OCI-LY7 (cell line): ENCODE data around the gene UQCR10. TPM values are rescaled to one million over a fixed set of nuclear protein-coding genes. Genes with fewer than 3 reads are reported as not detected.

Experiments used
- BruUV-seq: library from RNA; stranded (reverse); fragments of 400-500 nt; replicated peaks from 2 replicates; lab custom pipeline; 2021; lab: Mats Ljungman, UMichigan
- CTCF ChIA-PET: fragments of 300-600 bp; sonication (Branson Sonifier 250); formaldehyde crosslinking; loops from one replicate; lab custom pipeline; 2022; ENCODE audit warnings: antibody characterized with exemption; ENCODE audit not compliant: unreplicated experiment; lab: Charles Lee
- POLR2A ChIA-PET: fragments of 300-600 bp; sonication (Branson Sonifier 250); formaldehyde crosslinking; loops from one replicate; lab custom pipeline; 2022; ENCODE audit warnings: antibody characterized with exemption; lab: Charles Lee
- DNase-seq: peaks from one replicate; pipeline ENCODE4 v3.0.0-alpha.2; 2015; ENCODE audit warnings: low spot score
- H2AFZ ChIP-seq: fragments of 200-600 bp; sonication (generic), shearing (Covaris generic); 2 replicates; pipeline ENCODE4 v1.6.1; 2014; ENCODE audit warnings: mild to moderate bottlenecking, antibody characterized with exemption, low read length, moderate library complexity
- H3K27ac ChIP-seq: fragments of 200-600 bp; sonication (generic); 2 replicates; pipeline ENCODE4 v1.5.1; 2014; ENCODE audit warnings: mixed run types, low read depth, mild to moderate bottlenecking, moderate library complexity, low read length, inconsistent platforms; ENCODE audit not compliant: poor library complexity, severe bottlenecking
- H3K36me3 ChIP-seq: fragments of 200-600 bp; sonication (generic); 2 replicates; pipeline ENCODE4 v1.6.1; 2014; ENCODE audit warnings: mild to moderate bottlenecking, antibody characterized with exemption, low read length, moderate library complexity, mixed read lengths; ENCODE audit not compliant: insufficient read depth
- H3K4me1 ChIP-seq: fragments of 200-600 bp; sonication (generic); 2 replicates; pipeline ENCODE4 v1.5.1; 2014; ENCODE audit warnings: mild to moderate bottlenecking, low read length; ENCODE audit not compliant: insufficient read depth, poor library complexity, severe bottlenecking
- H3K4me2 ChIP-seq: fragments of 200-600 bp; sonication (generic); 2 replicates; pipeline ENCODE4 v1.6.1; 2014; ENCODE audit warnings: mild to moderate bottlenecking, low read length
- H3K4me3 ChIP-seq: fragments of 200-600 bp; sonication (generic); 2 replicates; pipeline ENCODE4 v1.5.1; 2014; ENCODE audit warnings: mild to moderate bottlenecking, low read depth, low read length; ENCODE audit not compliant: poor library complexity, severe bottlenecking
- H3K79me2 ChIP-seq: fragments of 200-600 bp; sonication (generic); 2 replicates; pipeline ENCODE4 v1.6.1; 2016; ENCODE audit warnings: low read depth, mild to moderate bottlenecking, low read length, moderate library complexity, mixed read lengths; ENCODE audit not compliant: insufficient read depth
- H3K9me2 ChIP-seq: fragments of 200-600 bp; sonication (generic); 2 replicates; pipeline ENCODE4 v1.6.1; 2016; ENCODE audit warnings: mild to moderate bottlenecking, low read length, mixed read lengths; ENCODE audit not compliant: insufficient read depth
- H3K9me3 ChIP-seq: fragments of 200-600 bp; sonication (generic); 2 replicates; pipeline ENCODE4 v1.6.1; 2014; ENCODE audit warnings: mild to moderate bottlenecking, mixed run types, low read length, mixed read lengths
- H4K20me1 ChIP-seq: fragments of 200-600 bp; sonication (generic); 2 replicates; pipeline ENCODE4 v1.6.1; 2014; ENCODE audit warnings: mild to moderate bottlenecking, antibody characterized with exemption, low read length, moderate library complexity, mixed read lengths; ENCODE audit not compliant: insufficient read depth
- CTCF ChIP-seq: fragments of 200-600 bp; sonication (generic); conservative IDR thresholded peaks from 2 replicates; pipeline ENCODE4 v1.5.1; 2014; ENCODE audit warnings: mild to moderate bottlenecking, antibody characterized with exemption, low read length, moderate library complexity, mixed read lengths
- EZH2phosphoT487 ChIP-seq: fragments of 200-600 bp; sonication (generic); IDR thresholded peaks from 2 replicates; pipeline ENCODE4 v1.6.1; 2018; ENCODE audit warnings: low read depth, borderline replicate concordance, mild to moderate bottlenecking, mixed run types, antibody characterized with exemption, low read length, moderate library complexity, mixed read lengths
- intact Hi-C: fragments of 100-400 bp; cut with micrococcal nuclease; formaldehyde crosslinking; loops from one replicate; pipeline ENCODE4 v1.10.0; 2022; ENCODE audit not compliant: unreplicated experiment
- total RNA-seq, 2 experiments: library from RNA; depleted of rRNA in 1 of 2; stranded (reverse); fragments of >200 nt in 1 of 2; shearing (Covaris generic) in 1 of 2; gene quantifications; 2 replicates each; pipeline ENCODE4 v1.2.3, GENCODE V29; 2014 to 2022

UQCR10 gene
- total RNA-seq, 2 experiments from 2014 or later = 104 to 108 TPM

GRCh38 chr22:29801796-29802195 is 34.6 kb downstream of the UQCR10 start:
- Histone ChIP-seq H3K9me3 (no peaks in the 10 kb centered on the region), H2AFZ (no peak overlapping the region), H3K4me1 (peaks cover 24% of the 10 kb centered on the region), H3K27ac (no peak overlapping the region), H3K4me2 (no peak overlapping the region), H4K20me1 (no peaks in the 10 kb centered on the region), H3K9me2 (no peaks in the 10 kb centered on the region), H3K4me3 (no peak overlapping the region), H3K79me2 (no peaks in the 10 kb centered on the region), H3K36me3 (peaks cover 86% of the 10 kb centered on the region)
- TF ChIP-seq EZH2phosphoT487 = no peak
- no peak for TF ChIP-seq CTCF
- CTCF ChIA-PET = no interaction called here
- no peak for DNase-seq
- POLR2A ChIA-PET = interaction anchor here (0.7 kb wide), 1 partner anchor 20 kb away, joined by 3 read pairs; no protein-coding TSS in a partner anchor
- BruUV-seq = no TSS peak
- intact Hi-C loops = no loop called here

GRCh38 chr22:29803190-29803589 is 36.0 kb downstream of the UQCR10 start:
- Histone ChIP-seq H3K9me3 (no peaks in the 10 kb centered on the region), H3K36me3 (peaks cover 89% of the 10 kb centered on the region), H3K9me2 (no peaks in the 10 kb centered on the region), H3K4me1 (peaks cover 11% of the 10 kb centered on the region), H3K79me2 (no peaks in the 10 kb centered on the region), H2AFZ (no peak overlapping the region), H4K20me1 (no peaks in the 10 kb centered on the region), H3K4me2 (no peak overlapping the region), H3K27ac (no peak overlapping the region), H3K4me3 (no peak overlapping the region)
- DNase-seq = no peak
- BruUV-seq = no TSS peak
- TF ChIP-seq EZH2phosphoT487 = no peak
- TF ChIP-seq CTCF = no peak
- CTCF ChIA-PET = no interaction called here
- intact Hi-C loops = no loop called here
- POLR2A ChIA-PET = interaction anchor here (0.7 kb wide), 1 partner anchor 171 kb away, joined by 3 read pairs; no protein-coding TSS in a partner anchor

GRCh38 chr22:29804985-29805384 is 37.8 kb downstream of the UQCR10 start:
- no peaks in the 10 kb centered on the region for H3K79me2 ChIP-seq
- no peaks in the 10 kb centered on the region for H4K20me1 ChIP-seq
- H3K36me3 ChIP-seq = peaks cover 82% of the 10 kb centered on the region
- no peak overlapping the region for H3K27ac ChIP-seq
- H3K4me3 ChIP-seq = no peak overlapping the region
- intact Hi-C loops = no loop called here
- no peaks in the 10 kb centered on the region for H3K9me2 ChIP-seq
- H3K4me1 ChIP-seq = no peaks in the 10 kb centered on the region
- no peak for DNase-seq
- ChIA-PET POLR2A (no interaction called here), CTCF (no interaction called here)
- H3K4me2 ChIP-seq = no peak overlapping the region
- no peak for TF ChIP-seq EZH2phosphoT487
- TF ChIP-seq CTCF = no peak
- no peaks in the 10 kb centered on the region for H3K9me3 ChIP-seq
- no TSS peak for BruUV-seq
- no peak overlapping the region for H2AFZ ChIP-seq
